GM12878 (cell line): ENCODE results near the gene IRS1.

Experiments
- ASH2L ChIP-seq: fragments of 300-600, 200-600 bp; sonication (generic); IDR thresholded peaks from 2 replicates; pipeline ENCODE4 v1.6.1; 2017; ENCODE audit warnings: low read depth, mild to moderate bottlenecking, borderline replicate concordance
- CHD2 ChIP-seq: IDR thresholded peaks from 2 replicates; pipeline ENCODE4 v1.6.1; 2011; ENCODE audit warnings: low read depth, low read length, improper control_type of control experiment, borderline replicate concordance
- EZH2 ChIP-seq: IDR thresholded peaks from 2 replicates; pipeline ENCODE4 v1.6.1; 2012; ENCODE audit warnings: low read depth, mild to moderate bottlenecking, control low read depth, inconsistent platforms, low read length, borderline replicate concordance; ENCODE audit not compliant: control insufficient read depth
- FOS ChIP-seq: IDR thresholded peaks from 3 replicates; pipeline ENCODE4 v1.6.1; 2011; ENCODE audit warnings: borderline replicate concordance; ENCODE audit not compliant: insufficient read length; ENCODE audit errors: extremely low read depth
- GABPA ChIP-seq: IDR thresholded peaks from 2 replicates; pipeline ENCODE4 v1.6.1; 2014; ENCODE audit warnings: antibody characterized with exemption, low read depth, mild to moderate bottlenecking, inconsistent platforms
- HDGF ChIP-seq: fragments of 450-650 bp; IDR thresholded peaks from 2 replicates; pipeline ENCODE4 v1.6.1; 2016; ENCODE audit warnings: antibody characterized with exemption
- NFIC ChIP-seq: IDR thresholded peaks from 2 replicates; pipeline ENCODE4 v1.6.1; 2012; ENCODE audit warnings: low read depth, mild to moderate bottlenecking, inconsistent platforms, low read length, moderate library complexity
- RBBP5 ChIP-seq: fragments of 200-600 bp; sonication (generic); conservative IDR thresholded peaks from 2 replicates; pipeline ENCODE4 v1.6.1; 2016
- RELA ChIP-seq: fragments of 450-650 bp; IDR thresholded peaks from 2 replicates; pipeline ENCODE4 v1.8.0; 2014; ENCODE audit warnings: borderline replicate concordance; ENCODE audit not compliant: partially characterized antibody
- SMARCA5 ChIP-seq: fragments of 450-650 bp; IDR thresholded peaks from 2 replicates; pipeline ENCODE4 v1.6.1; 2017; ENCODE audit warnings: mild to moderate bottlenecking
- SRF ChIP-seq, 2 experiments: IDR thresholded peaks; 2 replicates each; pipeline ENCODE4 v1.6.1; 2011; ENCODE audit warnings: low read depth in 2 of 2, low read length in 2 of 2, mild to moderate bottlenecking in 1 of 2, moderate library complexity in 1 of 2
- TBL1XR1 ChIP-seq: IDR thresholded peaks from 2 replicates; pipeline ENCODE4 v1.6.1; 2012; ENCODE audit warnings: low read depth, low read length, improper control_type of control experiment
- YY1 ChIP-seq: IDR thresholded peaks from 2 replicates; pipeline ENCODE4 v1.6.1; 2011; ENCODE audit warnings: low read depth, mild to moderate bottlenecking, low read length
- TF ChIP-seq, protein P1 (sequence below), 3 experiments: IDR thresholded peaks in 2 of 3; conservative IDR thresholded peaks in 1 of 3; 2 replicates each; pipeline ENCODE4 v1.5.1; 2011; ENCODE audit warnings: low read depth in 3 of 3, low read length in 3 of 3, mild to moderate bottlenecking in 3 of 3, control low read depth in 2 of 3, moderate library complexity in 2 of 3, inconsistent platforms in 1 of 3, mixed read lengths in 1 of 3; ENCODE audit not compliant: control insufficient read depth in 2 of 3, insufficient read depth in 1 of 3; ENCODE audit errors: extremely low read depth in 1 of 3

DNA sequence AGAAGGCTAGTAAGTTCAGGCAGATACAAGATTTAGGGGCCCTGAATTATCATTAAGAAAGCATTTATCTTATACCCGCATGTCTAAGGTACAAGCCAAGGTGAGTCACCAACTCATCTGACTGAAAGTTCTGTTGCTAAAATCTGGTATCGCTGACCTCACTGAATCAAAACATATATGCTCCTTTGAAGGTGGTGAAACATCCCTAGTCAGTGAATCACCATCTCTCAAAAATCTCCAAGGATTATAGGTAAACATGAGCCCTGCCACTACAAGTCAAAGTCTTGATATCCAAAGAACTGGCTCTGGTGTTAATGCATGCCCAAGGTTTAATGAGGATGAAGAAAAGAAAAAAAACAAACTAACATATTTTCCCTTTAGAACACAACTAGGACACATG lies 43.5 kb downstream of the IRS1 start:
- TF ChIP-seq SRF (IDR thresholded peaks at IDR 0.05; ENCODE audit: low read depth in 2 of 2, low read length in 2 of 2) (no peak), CHD2 (no peak), ASH2L (no peak), GABPA (no peak), RELA (no peak), TBL1XR1 (no peak), RBBP5 (no peak), YY1 (no peak), NFIC (no peak), FOS (no peak), HDGF (no peak), SMARCA5 (no peak), EZH2 (no peak)
- TF ChIP-seq, protein P1, sequence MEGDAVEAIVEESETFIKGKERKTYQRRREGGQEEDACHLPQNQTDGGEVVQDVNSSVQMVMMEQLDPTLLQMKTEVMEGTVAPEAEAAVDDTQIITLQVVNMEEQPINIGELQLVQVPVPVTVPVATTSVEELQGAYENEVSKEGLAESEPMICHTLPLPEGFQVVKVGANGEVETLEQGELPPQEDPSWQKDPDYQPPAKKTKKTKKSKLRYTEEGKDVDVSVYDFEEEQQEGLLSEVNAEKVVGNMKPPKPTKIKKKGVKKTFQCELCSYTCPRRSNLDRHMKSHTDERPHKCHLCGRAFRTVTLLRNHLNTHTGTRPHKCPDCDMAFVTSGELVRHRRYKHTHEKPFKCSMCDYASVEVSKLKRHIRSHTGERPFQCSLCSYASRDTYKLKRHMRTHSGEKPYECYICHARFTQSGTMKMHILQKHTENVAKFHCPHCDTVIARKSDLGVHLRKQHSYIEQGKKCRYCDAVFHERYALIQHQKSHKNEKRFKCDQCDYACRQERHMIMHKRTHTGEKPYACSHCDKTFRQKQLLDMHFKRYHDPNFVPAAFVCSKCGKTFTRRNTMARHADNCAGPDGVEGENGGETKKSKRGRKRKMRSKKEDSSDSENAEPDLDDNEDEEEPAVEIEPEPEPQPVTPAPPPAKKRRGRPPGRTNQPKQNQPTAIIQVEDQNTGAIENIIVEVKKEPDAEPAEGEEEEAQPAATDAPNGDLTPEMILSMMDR (IDR thresholded peaks at IDR 0.05 in 2 of 3, conservative IDR thresholded peaks at IDR 0.05 in 1 of 3; ENCODE audit: control insufficient read depth in 2 of 3, extremely low read depth in 1 of 3, insufficient read depth in 1 of 3, low read depth in 3 of 3, low read length in 3 of 3): no peak
